Esophagus squamous epithelium (tissue), 5 donors: Measurements from ENCODE around the gene AP5M1. TPM values are rescaled to one million over a fixed set of nuclear protein-coding genes. Genes with fewer than 3 reads are reported as not detected.

Source experiments
- DNase-seq: peaks from one replicate; lab custom pipeline; 2025; lab: John Stamatoyannopoulos, UW
- H3K27ac ChIP-seq, 4 donors: fragments of 200-600 bp; sonication (generic); one replicate each; pipeline ENCODE4 v1.5.1; 2016 to 2019; ENCODE audit warnings: mild to moderate bottlenecking in 1 of 4
- H3K27me3 ChIP-seq, 4 donors: fragments of 200-600 bp; sonication (generic); 1 replicate in 3 of 4; 2 replicates in 1 of 4; pipeline versions ENCODE4 v1.5.1 to v1.6.0; 2017 to 2021; ENCODE audit warnings: antibody characterized with exemption in 1 of 4
- H3K36me3 ChIP-seq, 3 donors: fragments of 200-600 bp; sonication (generic); one replicate each; pipeline ENCODE4 v1.5.1; 2016 to 2019
- H3K4me1 ChIP-seq, 3 donors: fragments of 200-600 bp; sonication (generic); one replicate each; pipeline ENCODE4 v1.5.1; 2017 to 2019
- H3K4me3 ChIP-seq, 4 donors: fragments of 200-600 bp; sonication (generic); 1 replicate in 3 of 4; 2 replicates in 1 of 4; pipeline ENCODE4 v1.5.1; 2016 to 2019; ENCODE audit warnings: mild to moderate bottlenecking in 2 of 4, moderate library complexity in 1 of 4
- H3K9me3 ChIP-seq, 3 donors: fragments of 200-600 bp; sonication (generic); one replicate each; pipeline ENCODE4 v1.5.1; 2016 to 2019
- CTCF ChIP-seq, 6 experiments: fragments of 450-650 bp in 4 of 6; fragments of 200-600 bp in 2 of 6; sonication (generic) in 2 of 6; IDR thresholded peaks; one replicate each; pipeline ENCODE4 v1.5.1; 2016 to 2019; ENCODE audit warnings: antibody characterized with exemption in 6 of 6, mild to moderate bottlenecking in 4 of 6, moderate library complexity in 4 of 6
- POLR2A ChIP-seq, 4 donors: fragments of 450-650 bp; IDR thresholded peaks; one replicate each; pipeline ENCODE4 v1.6.1; 2017; ENCODE audit warnings: antibody characterized with exemption in 4 of 4, mild to moderate bottlenecking in 4 of 4, moderate library complexity in 3 of 4
- WGBS, 2 donors: methylation state at CpG; one replicate each; pipeline ENCODE4 v1.1.5; 2018; 5-methylcytosine and 5-hydroxymethylcytosine counted together
- intact Hi-C: fragments of 100-400 bp; cut with DNase I; formaldehyde crosslinking; loops from one replicate; pipeline ENCODE4 v1.15.0; 2022
- total RNA-seq, 4 donors: library from RNA; depleted of rRNA; stranded (reverse); fragments of >200 nt; gene quantifications; one replicate each; pipeline ENCODE4 v1.1.0, GENCODE V29; 2016
- donor health status: DM: yes; HTN: yes; CAD: no.

Gene AP5M1
- total RNA-seq, 4 donors from 2014 or later: 24.1 to 34.2 (median 31.7) TPM

DNA sequence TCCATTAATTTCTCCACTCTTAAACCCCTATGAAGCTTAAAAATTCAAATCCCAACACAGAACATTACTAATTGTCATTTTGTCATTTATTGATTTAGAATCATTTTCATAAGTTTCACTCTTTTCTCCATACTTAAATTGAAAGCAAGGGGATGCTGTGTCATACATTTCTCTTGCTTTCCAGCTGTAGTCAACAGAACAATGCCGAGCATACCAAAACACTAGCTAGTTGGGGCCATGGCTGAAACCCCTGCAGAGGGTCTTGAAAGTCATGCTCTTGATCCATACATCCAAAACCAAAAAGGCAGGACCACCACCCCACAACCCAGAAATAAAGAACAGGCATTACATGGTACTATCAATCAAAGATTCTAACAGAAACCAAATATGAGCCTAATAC lies 9.1 kb upstream of the AP5M1 start:
- H3K4me1 ChIP-seq: no peaks in the 10 kb centered on the region
- 90 to 100% methylated on average over 1 of the region's 1 CpG for WGBS, 2 donors
- no peak overlapping the region for H3K4me3 ChIP-seq
- H3K9me3 ChIP-seq: no peaks in the 10 kb centered on the region
- H3K36me3 ChIP-seq: peaks cover 0 to 10% (median 0%) of the 10 kb centered on the region in 3 donors
- H3K27me3 ChIP-seq: no peaks in the 10 kb centered on the region
- no peak for DNase-seq
- TF ChIP-seq CTCF (IDR thresholded peaks at IDR 0.05): no peak
- no peak for TF ChIP-seq POLR2A (IDR thresholded peaks at IDR 0.05)
- intact Hi-C loops: no loop called here
- no peak overlapping the region for H3K27ac ChIP-seq

DNA sequence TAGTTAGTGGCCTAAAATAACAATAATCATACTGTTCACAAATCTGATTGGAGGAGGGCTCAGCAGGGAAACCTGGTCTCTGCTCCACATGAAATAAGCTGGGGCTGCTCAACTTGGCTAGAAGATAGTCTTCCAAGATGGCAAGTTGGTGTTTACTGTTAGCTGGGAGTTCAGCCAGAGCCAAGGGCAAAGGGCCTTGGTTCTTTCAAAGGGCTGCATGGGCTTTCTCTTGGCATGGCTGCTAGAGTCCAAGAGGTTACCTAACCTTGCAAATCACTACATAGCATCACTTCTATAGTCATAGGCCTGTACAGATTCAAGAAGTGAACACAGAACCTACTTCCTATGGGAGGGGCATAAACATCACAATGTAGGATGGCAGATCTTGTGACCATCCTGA lies 7.2 kb upstream of the AP5M1 start:
- no peaks in the 10 kb centered on the region for H3K9me3 ChIP-seq
- H3K36me3 ChIP-seq: peaks cover 0 to 3% (median 0%) of the 10 kb centered on the region in 3 donors
- H3K4me3 ChIP-seq: no peak overlapping the region
- intact Hi-C loops: no loop called here
- H3K27ac ChIP-seq: no peak overlapping the region
- TF ChIP-seq CTCF (IDR thresholded peaks at IDR 0.05) (no peak), POLR2A (IDR thresholded peaks at IDR 0.05) (no peak)
- peaks cover 0 to 14% (median 0%) of the 10 kb centered on the region in 3 donors for H3K4me1 ChIP-seq
- H3K27me3 ChIP-seq: no peaks in the 10 kb centered on the region
- no peak for DNase-seq

- DNase-seq: no peak
- Histone ChIP-seq H3K4me1 (peaks cover 0 to 19% (median 0%) of the 10 kb centered on the region in 3 donors), H3K27ac (no peak overlapping the region), H3K27me3 (no peaks in the 10 kb centered on the region), H3K4me3 (no peak overlapping the region), H3K9me3 (no peaks in the 10 kb centered on the region), H3K36me3 (no peaks in the 10 kb centered on the region)
- TF ChIP-seq CTCF (IDR thresholded peaks at IDR 0.05): no peak
- no peak for TF ChIP-seq POLR2A (IDR thresholded peaks at IDR 0.05)
- intact Hi-C loops: no loop called here
These were observed 6.7 kb upstream of the AP5M1 start for GRCh38 chr14:57262117-57262516.

GRCh38 chr14:57266065-57266464 lies 2.7 kb upstream of the AP5M1 start:
- 25 to 53% methylated on average over 2 of the region's 2 CpGs for WGBS, 2 donors
- Histone ChIP-seq H3K36me3 (no peaks in the 10 kb centered on the region), H3K9me3 (no peaks in the 10 kb centered on the region), H3K27ac (peak overlapping the region in 1 of 4 donors; percentile 15), H3K27me3 (no peaks in the 10 kb centered on the region), H3K4me3 (no peak overlapping the region), H3K4me1 (peaks cover 0 to 44% (median 14%) of the 10 kb centered on the region in 3 donors)
- intact Hi-C loops: no loop called here
- TF ChIP-seq POLR2A (IDR thresholded peaks at IDR 0.05) (no peak), CTCF (IDR thresholded peaks at IDR 0.05) (no peak)
- no peak for DNase-seq

- Histone ChIP-seq H3K4me3 (no peak overlapping the region), H3K27me3 (no peaks in the 10 kb centered on the region), H3K36me3 (peaks cover 0 to 44% (median 0%) of the 10 kb centered on the region in 3 donors), H3K27ac (no peak overlapping the region), H3K9me3 (no peaks in the 10 kb centered on the region), H3K4me1 (peaks cover 0 to 28% (median 15%) of the 10 kb centered on the region in 3 donors)
- intact Hi-C loops: no loop called here
- TF ChIP-seq CTCF (IDR thresholded peaks at IDR 0.05) (no peak), POLR2A (IDR thresholded peaks at IDR 0.05) (no peak)
- 92% methylated on average over 1 of the region's 1 CpG for WGBS, 2 donors
- no peak for DNase-seq
These were observed 4.5 kb downstream of the AP5M1 start for GRCh38 chr14:57273236-57273635.
